Right lobe of liver (tissue), 6 donors: ENCODE data around the gene PTPN13. TPM values are rescaled to one million over a fixed set of nuclear protein-coding genes. Genes with fewer than 3 reads are reported as not detected.

Experiments
- ATAC-seq, 4 donors: fragments of 200-7000 bp; cut with Tn5 transposase; one replicate each; pipeline ENCODE4 v1.9.1; 2020; ENCODE audit warnings: mild to moderate bottlenecking in 4 of 4, moderate library complexity in 4 of 4
- DNase-seq, 3 donors: peaks; one replicate each; pipeline ENCODE4 v3.0.0-alpha.2; 2020
- H3K27ac ChIP-seq, 3 donors: fragments of 200-600 bp; one replicate each; pipeline ENCODE4 v1.8.0; 2022
- H3K27me3 ChIP-seq, 2 donors: fragments of 200-600 bp; one replicate each; pipeline ENCODE4 v1.8.0; 2022
- H3K36me3 ChIP-seq, 4 donors: fragments of 200-600 bp; sonication (generic) in 1 of 4; one replicate each; pipeline versions ENCODE4 v1.5.1 to v1.8.0; 2017 to 2022; ENCODE audit warnings: control low read depth in 1 of 4
- H3K4me1 ChIP-seq, 4 donors: fragments of 200-600 bp; sonication (generic) in 1 of 4; one replicate each; pipeline versions ENCODE4 v1.5.1 to v1.8.0; 2017 to 2022; ENCODE audit warnings: control low read depth in 1 of 4
- H3K4me3 ChIP-seq, 3 donors: fragments of 200-600 bp; one replicate each; pipeline ENCODE4 v1.8.0; 2022
- H3K9me3 ChIP-seq, 4 donors: fragments of 200-600 bp; sonication (generic) in 1 of 4; one replicate each; pipeline versions ENCODE4 v1.5.1 to v1.8.0; 2017 to 2022; ENCODE audit warnings: control low read depth in 1 of 4
- CTCF ChIP-seq, 4 donors: fragments of 200-600 bp in 3 of 4; fragments of 450-650 bp in 1 of 4; IDR thresholded peaks; one replicate each; pipeline versions ENCODE4 v1.5.1 to v1.8.0; 2016 to 2022; ENCODE audit warnings: antibody characterized with exemption in 4 of 4, mild to moderate bottlenecking in 2 of 4
- POLR2A ChIP-seq: fragments of 450-650 bp; IDR thresholded peaks from one replicate; pipeline ENCODE4 v1.6.1; 2017; ENCODE audit warnings: antibody characterized with exemption, mild to moderate bottlenecking
- WGBS: methylation state at CpG from one replicate; pipeline ENCODE4 v1.1.6; 2018; ENCODE audit warnings: low coverage, low lambda C conversion rate; ENCODE audit not compliant: insufficient coverage; ENCODE audit errors: missing lambda C conversion rate; 5-methylcytosine and 5-hydroxymethylcytosine counted together
- intact Hi-C, 2 donors: fragments of 100-400 bp; cut with DNase I; formaldehyde crosslinking; loops; one replicate each; pipeline versions ENCODE4 v1.11.2 to v1.14.1; 2022
- total RNA-seq, 6 experiments: library from RNA; depleted of rRNA in 2 of 6; stranded (reverse); fragments of >200 nt in 2 of 6; fragmentation: NEBNext Ultra II Directional in 3 of 6; extraction: Animal tissue kit (Norgen Biotek cat#: 25700) in 3 of 6; gene quantifications; one replicate each; pipeline versions ENCODE4 v1.1.0 to v1.2.4, GENCODE V29; 2016 to 2023
- donor health status: DM: no; HTN: yes; CAD: no.
- donor health status: DM: no; HTN: no; CAD: no.
- donor health status: DM: no; HTN: no; CAD: no.
- donor health status: DM: no; HTN: yes; CAD: no.
- donor health status: DM: no; HTN: yes; CAD: no.

The PTPN13 gene
- total RNA-seq, 6 experiments from 2014 or later = 0.73 to 2.2 (median 1.0) TPM

DNA sequence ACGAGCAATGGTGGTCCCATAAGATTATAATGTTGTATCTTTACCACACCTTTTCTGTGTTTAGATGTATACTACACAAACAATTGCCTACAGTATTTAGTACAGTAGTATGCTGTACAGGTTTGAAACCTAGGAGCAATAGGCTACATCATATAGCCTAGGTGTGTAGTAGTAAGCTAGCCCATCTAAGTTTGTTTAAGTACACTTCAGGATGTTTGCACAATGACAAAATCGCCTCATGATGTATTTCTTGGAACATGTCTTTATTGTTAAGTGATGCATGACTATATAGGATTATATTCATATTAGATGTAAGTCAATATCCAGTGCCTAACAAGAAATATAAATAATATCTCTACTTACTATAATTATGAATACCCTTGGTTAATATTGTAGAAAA, 150.5 kb downstream of the PTPN13 start:
- ATAC-seq = no peak
- WGBS = 63% methylated on average over 2 of the region's 2 CpGs
- no peaks in the 10 kb centered on the region for H3K9me3 ChIP-seq
- no peak for DNase-seq
- TF ChIP-seq CTCF (IDR thresholded peaks at IDR 0.05) = no peak
- TF ChIP-seq POLR2A = no peak
- H3K27me3 ChIP-seq = no peaks in the 10 kb centered on the region
- H3K4me1 ChIP-seq = no peaks in the 10 kb centered on the region
- H3K36me3 ChIP-seq = no peaks in the 10 kb centered on the region
- H3K4me3 ChIP-seq = no peak overlapping the region
- H3K27ac ChIP-seq = no peak overlapping the region
- intact Hi-C loops = no loop called here

DNA sequence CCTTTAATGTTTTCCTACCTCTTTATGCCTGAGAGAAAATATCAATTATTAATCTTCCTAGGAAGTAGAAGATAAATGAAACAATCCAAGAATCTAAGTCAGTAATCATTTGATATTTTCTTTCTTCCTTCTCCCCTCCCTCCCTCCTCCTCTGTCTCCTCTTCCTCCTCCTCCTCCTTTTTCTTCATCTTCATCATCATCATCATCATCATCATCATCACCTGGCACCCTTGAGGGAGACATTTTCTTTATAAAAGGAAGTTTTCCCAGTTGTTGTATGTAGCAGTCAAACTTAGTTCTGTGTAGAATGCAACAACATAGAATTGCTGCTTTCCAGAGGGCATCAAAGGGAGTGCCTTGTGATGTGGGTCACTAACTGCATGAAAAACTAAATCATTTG, 155.0 kb downstream of the PTPN13 start:
- TF ChIP-seq POLR2A (no peak), CTCF (IDR thresholded peaks at IDR 0.05) (no peak)

DNA sequence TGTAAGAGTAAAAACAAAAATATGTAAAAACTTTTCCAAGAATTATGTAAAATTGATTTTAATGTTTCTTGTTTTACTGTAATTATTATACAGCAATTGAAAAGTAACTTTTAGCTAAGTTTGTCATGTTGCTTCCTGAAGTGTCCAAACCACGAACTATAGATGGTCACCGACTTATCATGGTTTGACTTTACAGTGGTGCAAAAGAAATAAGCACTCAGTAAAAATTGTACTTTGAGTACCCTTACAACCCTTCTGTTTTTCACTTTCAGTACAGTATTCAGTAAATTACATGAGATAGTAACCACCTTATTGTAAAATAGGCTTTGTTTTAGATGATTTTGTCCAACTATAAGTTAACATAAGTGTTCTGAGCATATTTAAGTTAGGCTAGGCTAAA, 161.3 kb downstream of the PTPN13 start:
- Histone ChIP-seq H3K4me3 (no peak overlapping the region), H3K9me3 (no peaks in the 10 kb centered on the region), H3K4me1 (no peaks in the 10 kb centered on the region), H3K27me3 (no peaks in the 10 kb centered on the region), H3K36me3 (no peaks in the 10 kb centered on the region), H3K27ac (no peak overlapping the region)
- 59% methylated on average over 2 of the region's 2 CpGs for WGBS
- ATAC-seq (no peak), DNase-seq (no peak)
- TF ChIP-seq CTCF (IDR thresholded peaks at IDR 0.05) (no peak), POLR2A (no peak)
- intact Hi-C loops = no loop called here

More for the DNA sequence above, 155.0 kb downstream of the PTPN13 start:
- DNase-seq (no peak), ATAC-seq (no peak)
- Histone ChIP-seq H3K36me3 (no peaks in the 10 kb centered on the region), H3K4me3 (no peak overlapping the region), H3K4me1 (no peaks in the 10 kb centered on the region), H3K9me3 (no peaks in the 10 kb centered on the region), H3K27me3 (no peaks in the 10 kb centered on the region), H3K27ac (no peak overlapping the region)
- intact Hi-C loops = no loop called here

- H3K27ac ChIP-seq = no peak overlapping the region
- H3K36me3 ChIP-seq = no peaks in the 10 kb centered on the region
- TF ChIP-seq POLR2A (no peak), CTCF (IDR thresholded peaks at IDR 0.05) (no peak)
- H3K4me3 ChIP-seq = no peak overlapping the region
- no peaks in the 10 kb centered on the region for H3K27me3 ChIP-seq
- no peaks in the 10 kb centered on the region for H3K4me1 ChIP-seq
- intact Hi-C loops = no loop called here
- WGBS = 52% methylated on average over 3 of the region's 3 CpGs
- no peak for DNase-seq
- ATAC-seq = no peak
- no peaks in the 10 kb centered on the region for H3K9me3 ChIP-seq
Observed at GRCh38 chr4:86757468-86757867, 163.4 kb downstream of the PTPN13 start.

GRCh38 chr4:86759298-86759697, 165.2 kb downstream of the PTPN13 start:
- Histone ChIP-seq H3K4me3 (no peak overlapping the region), H3K27me3 (no peaks in the 10 kb centered on the region), H3K27ac (no peak overlapping the region), H3K9me3 (no peaks in the 10 kb centered on the region), H3K4me1 (no peaks in the 10 kb centered on the region), H3K36me3 (no peaks in the 10 kb centered on the region)
- ATAC-seq = no peak
- TF ChIP-seq CTCF (IDR thresholded peaks at IDR 0.05) (no peak), POLR2A (no peak)
- DNase-seq = no peak
- intact Hi-C loops = no loop called here
- WGBS = 53% methylated on average over 3 of the region's 3 CpGs
